ENCODE measurements around the gene HEPACAM2.

DNA sequence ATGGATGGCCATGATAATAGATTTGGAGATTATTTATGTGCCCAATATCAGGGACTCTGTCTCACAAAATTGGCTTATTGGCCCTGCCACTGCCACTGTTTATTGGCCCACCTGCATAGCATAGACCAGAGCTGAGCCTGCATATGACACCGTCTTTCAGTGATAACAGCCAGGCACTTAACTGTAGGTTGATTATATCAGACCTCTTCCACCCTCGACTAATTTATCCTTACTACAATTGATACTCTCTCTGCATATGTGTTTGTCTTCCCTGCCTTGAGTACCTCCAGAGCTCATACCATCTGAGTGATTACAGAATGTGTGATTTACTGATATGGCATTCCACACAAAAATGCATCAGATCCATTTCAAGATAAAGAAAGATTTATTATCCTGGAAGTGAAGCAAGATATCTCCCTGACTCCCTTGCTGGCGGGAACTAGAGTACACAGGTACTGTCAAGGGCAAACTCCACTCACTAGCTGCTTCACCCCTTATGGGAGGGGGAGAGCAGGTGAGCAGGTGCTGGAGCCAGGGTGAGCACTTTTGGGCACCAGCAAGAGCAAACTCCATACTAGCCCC is 65.0 kb downstream of the HEPACAM2 start:
- TF ChIP-seq, protein P1, sequence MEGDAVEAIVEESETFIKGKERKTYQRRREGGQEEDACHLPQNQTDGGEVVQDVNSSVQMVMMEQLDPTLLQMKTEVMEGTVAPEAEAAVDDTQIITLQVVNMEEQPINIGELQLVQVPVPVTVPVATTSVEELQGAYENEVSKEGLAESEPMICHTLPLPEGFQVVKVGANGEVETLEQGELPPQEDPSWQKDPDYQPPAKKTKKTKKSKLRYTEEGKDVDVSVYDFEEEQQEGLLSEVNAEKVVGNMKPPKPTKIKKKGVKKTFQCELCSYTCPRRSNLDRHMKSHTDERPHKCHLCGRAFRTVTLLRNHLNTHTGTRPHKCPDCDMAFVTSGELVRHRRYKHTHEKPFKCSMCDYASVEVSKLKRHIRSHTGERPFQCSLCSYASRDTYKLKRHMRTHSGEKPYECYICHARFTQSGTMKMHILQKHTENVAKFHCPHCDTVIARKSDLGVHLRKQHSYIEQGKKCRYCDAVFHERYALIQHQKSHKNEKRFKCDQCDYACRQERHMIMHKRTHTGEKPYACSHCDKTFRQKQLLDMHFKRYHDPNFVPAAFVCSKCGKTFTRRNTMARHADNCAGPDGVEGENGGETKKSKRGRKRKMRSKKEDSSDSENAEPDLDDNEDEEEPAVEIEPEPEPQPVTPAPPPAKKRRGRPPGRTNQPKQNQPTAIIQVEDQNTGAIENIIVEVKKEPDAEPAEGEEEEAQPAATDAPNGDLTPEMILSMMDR (conservative IDR thresholded peaks at IDR 0.05) = no peak
- no peak for TF ChIP-seq ZFX (IDR thresholded peaks at IDR 0.05)
